ENCODE results near the gene SFTPD. TPM values are rescaled to one million over a fixed set of nuclear protein-coding genes. Genes with fewer than 3 reads are reported as not detected.

The SFTPD gene
- total and polyA plus RNA-seq, 7 donors: 0.28 to 3.4 (median 1.1) TPM; not detected in 4

DNA sequence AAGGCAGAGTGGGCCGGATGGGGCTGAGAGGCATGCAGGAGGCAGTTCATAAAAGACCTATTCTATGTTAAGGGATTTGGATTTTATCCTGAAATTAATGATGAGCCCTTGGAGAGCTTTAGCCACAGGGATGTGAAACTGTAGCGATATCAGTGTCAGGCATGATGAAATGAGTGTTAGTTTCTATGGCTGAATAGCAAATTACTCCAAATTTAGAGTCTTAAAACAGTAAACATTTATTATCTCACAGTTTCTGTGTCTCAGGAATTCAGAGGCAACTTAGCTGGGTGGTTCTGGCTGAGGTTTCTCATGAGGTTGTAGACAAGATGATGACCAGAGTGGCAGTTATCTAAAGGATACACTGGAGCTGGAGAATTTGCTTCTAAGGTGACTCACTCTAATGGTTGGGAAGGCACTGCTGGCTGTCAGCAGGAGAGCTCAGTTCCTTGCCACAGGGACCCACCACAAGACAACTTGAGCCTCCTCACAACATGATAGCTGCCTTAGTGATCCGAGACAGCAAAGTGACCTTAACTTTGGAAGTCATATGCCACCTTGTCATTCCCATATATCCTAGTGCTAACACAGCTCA, 36.7 kb upstream of the SFTPD start:
- intact Hi-C loops (cut with DNase I): no loop called here
- Histone ChIP-seq H3K27ac (no peak overlapping the region), H3K9me3 (peaks cover 0 to 3% (median 0%) of the 10 kb centered on the region in 4 donors), H3K4me3 (no peak overlapping the region), H3K36me3 (no peaks in the 10 kb centered on the region), H3K4me1 (peaks cover 0 to 19% (median 12%) of the 10 kb centered on the region in 4 donors), H3K27me3 (peaks cover 0 to 11% (median 5%) of the 10 kb centered on the region in 3 donors)
- WGBS, 2 donors: 85 to 87% methylated on average over 3 of the region's 3 CpGs
- no peak for DNase-seq
- TF ChIP-seq POLR2A (IDR thresholded peaks at IDR 0.05) (no peak), POLR2AphosphoS5 (IDR thresholded peaks at IDR 0.05) (no peak), EP300 (IDR thresholded peaks at IDR 0.05) (no peak)
- TF ChIP-seq, protein P1, sequence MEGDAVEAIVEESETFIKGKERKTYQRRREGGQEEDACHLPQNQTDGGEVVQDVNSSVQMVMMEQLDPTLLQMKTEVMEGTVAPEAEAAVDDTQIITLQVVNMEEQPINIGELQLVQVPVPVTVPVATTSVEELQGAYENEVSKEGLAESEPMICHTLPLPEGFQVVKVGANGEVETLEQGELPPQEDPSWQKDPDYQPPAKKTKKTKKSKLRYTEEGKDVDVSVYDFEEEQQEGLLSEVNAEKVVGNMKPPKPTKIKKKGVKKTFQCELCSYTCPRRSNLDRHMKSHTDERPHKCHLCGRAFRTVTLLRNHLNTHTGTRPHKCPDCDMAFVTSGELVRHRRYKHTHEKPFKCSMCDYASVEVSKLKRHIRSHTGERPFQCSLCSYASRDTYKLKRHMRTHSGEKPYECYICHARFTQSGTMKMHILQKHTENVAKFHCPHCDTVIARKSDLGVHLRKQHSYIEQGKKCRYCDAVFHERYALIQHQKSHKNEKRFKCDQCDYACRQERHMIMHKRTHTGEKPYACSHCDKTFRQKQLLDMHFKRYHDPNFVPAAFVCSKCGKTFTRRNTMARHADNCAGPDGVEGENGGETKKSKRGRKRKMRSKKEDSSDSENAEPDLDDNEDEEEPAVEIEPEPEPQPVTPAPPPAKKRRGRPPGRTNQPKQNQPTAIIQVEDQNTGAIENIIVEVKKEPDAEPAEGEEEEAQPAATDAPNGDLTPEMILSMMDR (IDR thresholded peaks at IDR 0.05): no peak

DNA sequence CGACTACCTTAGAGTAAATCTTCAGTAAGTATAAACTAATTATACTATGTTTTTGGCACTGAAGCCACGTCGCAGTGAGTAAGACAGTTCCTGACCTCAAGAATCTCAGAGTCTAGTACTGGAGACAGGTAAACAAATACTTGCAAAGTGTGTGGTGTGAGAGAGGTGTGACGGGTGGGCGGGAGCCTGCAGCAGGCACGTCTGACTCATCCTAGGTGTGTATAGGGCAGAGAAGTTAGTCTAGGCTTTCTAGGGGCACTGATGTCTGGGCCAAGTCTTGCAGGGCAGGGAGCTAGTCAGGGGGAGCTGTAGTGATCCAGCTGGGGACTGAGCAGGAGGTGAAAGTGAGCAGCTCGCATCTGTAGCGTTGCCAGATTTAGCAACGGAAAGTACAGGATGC, 35.9 kb upstream of the SFTPD start:
- H3K27ac ChIP-seq: no peak overlapping the region
- WGBS, 2 donors: 25 to 59% methylated on average over 9 of the region's 9 CpGs
- no peak overlapping the region for H3K4me3 ChIP-seq
- intact Hi-C loops (cut with DNase I): no loop called here
- H3K27me3 ChIP-seq: peaks cover 0 to 11% (median 5%) of the 10 kb centered on the region in 3 donors
- H3K9me3 ChIP-seq: no peaks in the 10 kb centered on the region
- DNase-seq: no peak
- H3K36me3 ChIP-seq: no peaks in the 10 kb centered on the region
- peaks cover 0 to 19% (median 12%) of the 10 kb centered on the region in 4 donors for H3K4me1 ChIP-seq
- TF ChIP-seq POLR2AphosphoS5 (IDR thresholded peaks at IDR 0.05): no peak
- TF ChIP-seq, protein P1 (IDR thresholded peaks at IDR 0.05): no peak
- TF ChIP-seq POLR2A (IDR thresholded peaks at IDR 0.05): no peak
- TF ChIP-seq EP300 (IDR thresholded peaks at IDR 0.05): no peak

DNA sequence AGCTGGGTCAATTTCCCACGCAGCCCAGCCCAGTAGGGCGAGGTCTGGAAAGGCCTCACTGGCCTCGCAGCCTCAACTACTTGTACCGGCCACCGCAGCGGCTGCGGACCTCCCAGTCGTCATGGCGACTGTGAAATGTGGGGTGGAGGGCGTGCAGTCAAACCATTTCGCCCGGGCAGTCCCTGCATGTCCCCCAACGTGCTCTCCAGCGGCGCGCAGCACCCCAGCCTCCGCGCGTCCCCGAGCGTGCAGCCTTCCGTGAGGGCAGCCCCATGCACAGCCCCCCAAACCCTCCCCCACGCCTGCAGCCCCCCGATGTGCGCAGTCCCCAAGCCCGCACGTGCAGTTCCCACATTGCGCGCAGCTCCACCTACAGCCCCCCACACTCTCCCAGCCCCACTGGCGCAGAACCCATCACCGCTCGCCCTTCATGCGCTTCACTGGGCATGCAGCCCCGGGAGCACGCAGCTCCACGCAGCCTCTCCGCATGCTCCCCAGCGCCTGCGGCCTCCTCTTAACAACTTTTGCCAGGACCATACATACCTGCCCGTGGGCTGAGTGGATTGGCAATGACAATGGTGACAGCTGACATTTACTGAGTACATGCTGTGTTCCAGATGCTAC, 34.5 kb upstream of the SFTPD start:
- Histone ChIP-seq H3K27me3 (peaks cover 0 to 11% (median 5%) of the 10 kb centered on the region in 3 donors), H3K9me3 (no peaks in the 10 kb centered on the region), H3K4me3 (no peak overlapping the region), H3K27ac (no peak overlapping the region), H3K36me3 (no peaks in the 10 kb centered on the region), H3K4me1 (peaks cover 0 to 19% (median 12%) of the 10 kb centered on the region in 4 donors)
- 36 to 72% methylated on average over 40 of the region's 40 CpGs for WGBS, 2 donors
- DNase-seq: no peak
- TF ChIP-seq, protein P1 (IDR thresholded peaks at IDR 0.05): no peak
- TF ChIP-seq POLR2A (IDR thresholded peaks at IDR 0.05): no peak
- intact Hi-C loops (cut with DNase I): no loop called here

DNA sequence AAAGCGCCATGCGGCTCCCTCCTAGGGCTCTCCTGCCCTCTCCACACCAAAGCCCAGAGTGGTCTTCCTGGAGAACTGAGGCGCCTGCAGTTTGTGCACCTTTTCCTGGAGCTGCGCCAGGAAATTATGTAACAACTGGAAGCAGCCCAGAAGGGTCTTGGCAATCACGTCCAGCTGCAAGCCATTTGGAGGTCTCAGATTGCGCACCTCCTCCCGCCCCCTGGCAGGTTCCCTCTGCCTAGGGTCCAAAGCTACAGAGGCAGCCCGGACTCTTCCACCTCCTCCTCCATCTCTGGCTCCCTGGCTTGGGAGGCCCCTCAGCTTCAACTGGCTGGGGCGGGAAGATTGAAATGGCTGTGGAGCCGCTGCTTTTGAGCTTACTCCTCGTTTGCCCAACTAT, 34.0 kb upstream of the SFTPD start:
- Histone ChIP-seq H3K4me3 (no peak overlapping the region), H3K27ac (no peak overlapping the region), H3K27me3 (peaks cover 0 to 11% (median 5%) of the 10 kb centered on the region in 3 donors), H3K4me1 (peaks cover 0 to 19% (median 12%) of the 10 kb centered on the region in 4 donors), H3K9me3 (no peaks in the 10 kb centered on the region), H3K36me3 (no peaks in the 10 kb centered on the region)
- intact Hi-C loops (cut with DNase I): no loop called here
- DNase-seq: no peak
- WGBS, 2 donors: 35 to 65% methylated on average over 11 of the region's 11 CpGs
- TF ChIP-seq POLR2AphosphoS5 (IDR thresholded peaks at IDR 0.05) (no peak), POLR2A (IDR thresholded peaks at IDR 0.05) (no peak), EP300 (IDR thresholded peaks at IDR 0.05) (no peak)
- TF ChIP-seq, protein P1 (IDR thresholded peaks at IDR 0.05): no peak
